HG03354 (cell line): Measurements from ENCODE around the gene TPD52L1.
"Not testable (repeated sequence)": the region's sequence is repeated elsewhere in the genome, so short reads cannot be mapped to it uniquely, and the experiment has no call there.

Experiments used
- ATAC-seq: cut with Tn5 transposase; IDR thresholded peaks from one replicate; pipeline ENCODE4 v1.9.1; 2021; ENCODE audit warnings: mild to moderate bottlenecking; ENCODE audit not compliant: unreplicated experiment, poor library complexity, severe bottlenecking

TPD52L1 gene

GRCh38 chr6:125138083-125138482, 15.5 kb upstream of the TPD52L1 start:
- no peak for ATAC-seq

- ATAC-seq, result no peak
These were observed 12.8 kb upstream of the TPD52L1 start for GRCh38 chr6:125140808-125141207.

DNA sequence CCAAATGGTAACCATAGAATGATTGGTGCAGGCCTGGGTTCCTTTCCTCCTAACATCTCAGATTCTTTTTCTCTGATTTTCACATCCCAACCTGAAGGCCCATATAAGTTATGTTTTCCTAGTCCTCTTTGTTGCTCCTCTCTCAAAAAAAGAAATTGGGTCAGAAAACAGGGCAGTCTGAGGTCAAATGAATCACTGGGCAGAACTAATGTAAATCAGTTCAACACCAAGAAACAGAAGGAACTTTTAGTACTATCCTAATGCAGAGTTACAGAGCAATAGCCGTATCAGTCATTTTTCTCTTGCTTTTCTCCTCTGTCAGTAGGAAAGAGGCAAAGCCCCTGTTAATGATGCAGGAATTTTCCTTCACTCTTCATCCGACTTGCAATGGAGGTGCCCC, 11.0 kb upstream of the TPD52L1 start:
- ATAC-seq, result no peak

GRCh38 chr6:125144822-125145221, 8.8 kb upstream of the TPD52L1 start:
- no peak for ATAC-seq

DNA sequence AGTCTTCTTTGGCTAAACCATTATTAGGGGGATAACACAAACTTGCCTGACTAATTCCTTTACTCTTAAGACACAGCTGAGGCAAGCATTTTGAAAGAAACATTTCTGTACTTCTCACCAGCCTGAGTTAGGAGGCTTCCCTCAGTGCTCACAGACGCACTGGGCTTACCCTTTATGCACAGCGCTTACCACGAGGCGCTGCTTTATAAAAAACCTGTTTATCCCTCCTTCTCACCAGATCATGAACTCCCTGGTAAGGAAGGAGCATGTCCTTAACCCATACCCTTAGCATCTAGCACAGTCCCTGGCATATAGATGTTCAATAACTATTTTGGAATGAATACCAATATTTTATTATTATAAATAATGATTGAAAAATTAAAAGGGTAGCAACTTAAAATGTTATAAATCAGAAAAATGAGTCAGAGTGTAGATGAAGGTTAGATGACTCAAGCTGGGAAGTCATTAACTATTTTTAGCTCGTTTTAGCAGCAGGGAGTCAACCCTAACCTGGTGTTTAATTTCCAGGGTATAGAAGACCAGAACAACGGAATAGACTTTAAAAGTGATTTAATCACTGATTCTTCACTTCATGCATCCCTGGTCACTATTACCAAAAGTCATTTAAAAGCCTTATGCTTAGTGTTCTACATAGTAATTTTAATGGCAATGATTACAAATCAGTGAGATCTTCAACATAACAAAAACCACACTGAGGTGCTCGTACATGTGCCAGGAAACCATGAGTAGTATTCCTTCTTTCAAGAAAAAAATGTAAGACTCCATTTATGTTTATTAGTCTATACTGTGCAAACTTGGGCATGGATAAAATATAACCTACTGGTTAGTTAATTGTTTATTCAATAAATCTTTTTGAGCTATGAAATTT, 4.1 kb upstream of the TPD52L1 start:
- no peak for ATAC-seq

DNA sequence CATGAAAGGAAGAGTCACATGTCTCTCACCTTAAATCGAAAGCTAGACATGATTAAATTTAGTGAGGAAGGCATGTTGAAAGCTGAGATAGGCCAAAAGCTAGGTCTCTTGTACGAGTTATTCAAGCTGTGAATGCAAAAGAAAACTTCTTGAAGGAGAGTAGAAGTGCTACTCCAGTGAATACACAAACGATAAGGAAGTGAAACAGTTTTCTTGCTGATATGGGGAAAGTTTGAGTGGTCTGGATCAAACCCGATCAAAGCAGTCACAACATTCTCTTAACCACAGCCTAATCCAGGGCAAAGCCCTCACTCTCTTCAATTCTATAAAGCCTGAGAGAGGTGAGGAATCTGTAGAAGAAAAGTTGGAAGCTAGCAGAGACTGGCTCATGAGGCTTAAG, 1.9 kb upstream of the TPD52L1 start:
- ATAC-seq, result no peak

DNA sequence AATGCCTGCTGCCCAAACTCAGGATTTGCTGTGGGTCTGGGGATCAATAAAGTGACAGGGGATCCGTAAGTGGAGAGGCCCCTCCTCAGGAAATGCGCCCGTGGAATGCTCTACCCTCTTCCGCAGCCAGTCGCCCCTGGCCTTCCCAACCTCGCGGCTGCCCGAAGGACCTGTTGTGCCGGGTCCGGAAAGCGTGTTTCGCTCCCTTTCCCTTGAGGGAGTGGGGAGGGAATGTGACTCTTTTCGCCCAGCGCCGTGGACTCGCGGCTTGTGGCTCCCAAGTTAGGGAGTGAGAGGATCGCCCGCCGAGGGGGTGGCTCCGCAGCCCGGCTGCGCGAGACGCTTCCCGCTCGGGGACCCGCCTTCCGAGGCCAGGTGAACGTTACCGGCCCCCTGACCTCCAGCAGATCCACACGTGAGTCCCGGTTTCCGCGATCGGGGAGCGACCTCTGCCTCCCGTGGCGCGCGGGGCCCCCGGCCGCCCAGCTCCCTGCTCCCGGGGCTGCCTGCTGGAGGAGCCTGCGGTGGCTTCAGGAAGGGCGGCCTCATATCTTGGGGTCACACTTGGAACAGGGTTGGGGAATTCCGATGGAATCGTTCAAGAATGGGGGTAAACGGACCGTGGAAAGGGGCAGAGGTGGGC, 666 bp downstream of the TPD52L1 start:
- ATAC-seq, result peak; percentile 11

DNA sequence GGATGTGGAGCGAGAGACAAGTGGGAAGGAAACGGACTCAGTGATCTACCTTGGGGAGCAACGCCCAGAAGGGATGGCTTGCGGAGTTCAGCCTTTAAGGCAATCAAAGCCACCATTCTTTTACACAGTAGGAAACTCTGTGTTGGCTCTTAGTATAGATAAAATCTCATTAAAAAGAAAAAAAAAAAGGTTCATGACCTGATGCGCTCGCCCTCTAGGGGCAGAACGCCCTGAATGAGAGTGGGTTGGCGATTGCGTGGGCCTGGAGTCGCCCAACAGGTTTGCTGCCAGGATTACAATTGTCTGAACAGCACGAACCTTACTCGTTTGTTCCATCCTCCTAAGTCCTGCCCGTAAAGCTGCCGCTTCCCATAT, 1.2 kb downstream of the TPD52L1 start:
- ATAC-seq, result peak; percentile 47

DNA sequence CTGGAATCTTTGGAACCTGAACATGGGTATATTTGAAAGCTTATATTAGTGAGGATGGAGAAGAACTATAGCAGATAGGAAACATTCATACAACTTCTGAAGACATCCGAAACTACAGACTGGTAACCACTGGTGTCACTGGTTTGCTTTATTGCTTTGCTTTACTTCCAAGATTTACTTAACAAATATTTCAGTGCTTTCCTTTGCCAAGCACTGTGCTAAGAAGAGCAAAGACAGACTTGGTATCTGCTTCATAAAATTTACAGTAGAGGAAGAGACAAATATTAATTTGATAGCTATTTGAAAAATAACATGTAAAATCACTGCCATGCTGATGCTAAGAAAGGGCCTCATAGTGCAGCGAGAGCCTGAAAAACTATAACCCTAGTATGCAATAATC, 1.8 kb downstream of the TPD52L1 start:
- no peak for ATAC-seq

DNA sequence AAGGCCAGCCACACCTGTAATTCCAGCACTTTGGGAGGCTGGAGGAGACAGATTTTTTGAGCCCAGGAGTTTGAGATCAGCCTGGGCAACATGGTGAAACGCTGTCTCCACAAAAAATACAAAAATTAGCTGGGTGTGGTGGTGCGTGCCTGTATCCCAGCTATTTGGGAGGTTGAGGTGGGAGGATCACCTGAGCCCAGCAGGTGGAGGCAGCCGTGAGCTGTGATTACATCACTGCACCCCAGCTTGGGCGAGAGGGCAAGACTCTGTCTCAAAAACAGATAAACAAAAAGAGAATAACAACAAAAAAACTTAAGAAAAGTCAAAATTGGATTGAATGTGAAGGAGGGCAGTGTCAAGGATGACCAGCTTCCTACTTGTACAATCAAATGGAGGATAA, 2.9 kb downstream of the TPD52L1 start:
- ATAC-seq, result no peak

DNA sequence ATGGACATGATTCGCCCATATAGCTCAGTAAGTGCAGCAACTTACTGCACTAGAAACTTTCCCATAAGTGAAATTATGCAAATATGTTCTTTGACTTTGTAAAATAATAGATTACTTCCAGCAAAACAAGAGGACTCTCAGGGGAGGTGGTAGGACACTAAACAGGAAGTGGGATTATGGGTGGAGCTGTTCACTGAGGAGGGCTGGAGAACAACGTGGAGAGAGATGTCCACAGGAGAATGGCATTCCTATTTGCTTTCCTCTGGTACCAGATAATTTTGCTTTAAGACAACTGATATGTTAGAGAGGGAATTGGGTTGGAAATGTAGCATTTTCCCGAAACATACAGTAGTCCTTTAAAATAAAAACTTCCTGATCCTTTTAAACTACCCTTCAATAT, 3.7 kb downstream of the TPD52L1 start:
- no peak for ATAC-seq

DNA sequence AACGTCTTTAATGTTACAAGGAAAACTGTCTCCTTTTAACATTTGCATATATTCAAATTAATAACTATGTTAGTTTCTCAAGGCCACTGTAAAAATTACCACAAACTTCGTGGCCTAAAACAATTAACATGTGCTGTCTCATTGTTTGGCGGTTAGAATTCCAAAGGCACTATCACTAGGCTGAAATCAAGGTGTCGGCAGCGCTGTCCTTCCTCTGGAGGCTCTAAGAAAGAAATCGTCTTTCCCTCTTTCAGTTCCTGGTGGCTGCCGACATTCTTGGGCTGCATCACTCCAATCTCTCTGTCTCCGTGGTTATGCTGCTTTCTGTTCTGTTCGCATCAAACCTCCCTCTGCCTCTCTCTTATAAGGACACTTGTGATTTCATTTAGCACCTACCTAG, 4.2 kb downstream of the TPD52L1 start:
- no peak for ATAC-seq

GRCh38 chr6:125163339-125163738, 9.8 kb downstream of the TPD52L1 start:
- not testable (repeated sequence) for ATAC-seq

DNA sequence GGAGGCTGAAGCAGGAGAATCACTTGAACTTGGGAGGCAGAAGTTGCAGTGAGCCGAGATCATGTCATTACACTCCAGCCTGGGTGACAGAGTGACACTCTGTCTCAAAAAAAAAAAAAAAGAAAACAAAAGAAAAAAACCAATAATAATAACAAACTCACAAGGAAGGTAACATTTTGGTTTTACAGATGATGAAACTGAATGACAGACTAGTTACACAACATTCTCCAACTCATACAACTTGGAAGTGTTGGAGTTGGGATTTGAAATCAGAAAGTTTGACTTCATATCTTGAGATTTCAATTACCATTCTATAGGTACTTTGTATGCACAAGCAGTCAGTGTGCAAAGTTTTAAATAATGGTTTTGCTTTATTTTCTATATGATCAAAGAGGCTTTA, 10.2 kb downstream of the TPD52L1 start:
- ATAC-seq, result no peak

DNA sequence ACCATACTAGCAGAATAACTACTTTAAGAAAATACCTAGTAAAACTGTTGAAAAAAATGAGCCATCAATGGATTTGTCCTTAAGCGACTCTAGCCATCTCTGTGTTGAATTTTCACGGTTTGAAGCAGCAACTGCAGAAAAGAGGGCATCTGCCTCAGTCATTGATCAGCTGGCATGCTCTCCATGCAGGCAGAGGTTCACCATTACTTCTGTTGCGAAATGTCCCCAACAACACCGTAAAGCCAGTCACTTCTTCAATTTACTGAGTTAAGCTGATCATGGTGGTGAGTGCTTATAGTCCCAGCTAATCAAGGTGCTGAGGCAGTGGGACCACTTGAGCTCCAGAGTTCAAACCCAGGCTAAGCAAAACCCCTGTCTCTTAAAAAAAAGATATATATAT, 11.1 kb downstream of the TPD52L1 start:
- ATAC-seq, result no peak

- ATAC-seq, result no peak
These were observed 11.7 kb downstream of the TPD52L1 start for GRCh38 chr6:125165256-125165655.

GRCh38 chr6:125165776-125166175, 12.2 kb downstream of the TPD52L1 start:
- ATAC-seq, result no peak

GRCh38 chr6:125166711-125167110, 13.1 kb downstream of the TPD52L1 start:
- ATAC-seq, result no peak

GRCh38 chr6:125167579-125167978, 14.0 kb downstream of the TPD52L1 start:
- no peak for ATAC-seq

DNA sequence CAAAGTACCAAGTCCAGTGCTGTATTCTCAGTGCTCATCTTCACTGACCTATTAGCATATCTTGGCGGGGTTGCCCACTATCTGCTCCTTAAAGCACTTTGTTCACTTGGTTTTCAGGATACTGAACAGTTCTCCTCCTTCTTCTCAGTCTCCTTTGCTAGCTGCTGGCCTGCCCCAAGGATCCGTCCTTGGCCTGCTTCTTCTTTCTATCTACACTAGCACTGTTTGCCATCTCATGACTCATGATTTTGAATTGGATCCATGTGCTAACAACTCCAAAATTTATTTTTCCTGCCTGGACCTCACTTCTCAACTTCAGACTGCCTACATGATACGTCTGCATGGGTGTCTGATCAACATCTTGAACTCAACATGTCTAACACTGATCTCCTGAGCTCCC, 15.5 kb downstream of the TPD52L1 start:
- ATAC-seq, result no peak

DNA sequence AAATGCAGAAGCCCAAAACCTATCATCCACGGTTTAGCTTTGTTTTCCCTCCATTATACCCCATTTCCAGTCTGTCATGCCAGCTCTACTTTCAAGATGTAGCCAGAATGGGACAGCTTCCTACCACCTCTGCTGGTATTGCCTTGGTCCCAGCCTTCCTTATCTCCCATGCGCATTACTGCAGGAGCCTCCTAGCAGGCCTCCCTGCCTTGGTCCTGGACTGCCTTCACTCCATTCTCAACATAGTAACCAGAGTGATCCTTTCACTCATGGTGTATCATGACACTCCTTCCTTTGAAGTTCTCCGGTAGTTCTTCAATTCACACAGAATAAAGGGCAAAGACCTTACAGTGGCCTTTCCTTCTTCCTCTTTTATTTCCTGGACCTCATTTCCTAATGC, 15.9 kb downstream of the TPD52L1 start:
- no peak for ATAC-seq
